ENCODE results near the gene WFS1.

GRCh38 chr4:6338951-6339817 is 69.5 kb downstream of the WFS1 start:
- TF ChIP-seq CTCF (IDR thresholded peaks at IDR 0.05; ENCODE audit: low read length): no peak
- no peak for TF ChIP-seq EZH2phosphoT487 (IDR thresholded peaks at IDR 0.05; ENCODE audit: low read length)
- no peak for TF ChIP-seq EZH2 (optimal IDR thresholded peaks at IDR 0.05; ENCODE audit: low read depth, low read length)
